ENCODE results near the gene MRPL12. TPM values are rescaled to one million over a fixed set of nuclear protein-coding genes. Genes with fewer than 3 reads are reported as not detected.

The MRPL12 gene
- total and polyA plus RNA-seq, 4 donors = 9.1 to 121 (median 59.3) TPM

GRCh38 chr17:81655378-81656117 lies 47.6 kb upstream of the MRPL12 start:
- H3K27ac ChIP-seq (ENCODE audit: low read depth in 1 of 2, low read length in 2 of 2) = no peak overlapping the region
- H3K4me1 ChIP-seq (ENCODE audit: control insufficient read depth in 4 of 4, insufficient read depth in 4 of 4, low read length in 3 of 4) = peaks cover 0 to 3% (median 0%) of the 10 kb centered on the region in 4 donors
- H3K9ac ChIP-seq (ENCODE audit: low read depth in 1 of 2, low read length in 2 of 2) = no peak overlapping the region
- TF ChIP-seq RXRA (IDR thresholded peaks at IDR 0.05) (no peak), SP1 (IDR thresholded peaks at IDR 0.05) (no peak)
- TF ChIP-seq, protein P1, sequence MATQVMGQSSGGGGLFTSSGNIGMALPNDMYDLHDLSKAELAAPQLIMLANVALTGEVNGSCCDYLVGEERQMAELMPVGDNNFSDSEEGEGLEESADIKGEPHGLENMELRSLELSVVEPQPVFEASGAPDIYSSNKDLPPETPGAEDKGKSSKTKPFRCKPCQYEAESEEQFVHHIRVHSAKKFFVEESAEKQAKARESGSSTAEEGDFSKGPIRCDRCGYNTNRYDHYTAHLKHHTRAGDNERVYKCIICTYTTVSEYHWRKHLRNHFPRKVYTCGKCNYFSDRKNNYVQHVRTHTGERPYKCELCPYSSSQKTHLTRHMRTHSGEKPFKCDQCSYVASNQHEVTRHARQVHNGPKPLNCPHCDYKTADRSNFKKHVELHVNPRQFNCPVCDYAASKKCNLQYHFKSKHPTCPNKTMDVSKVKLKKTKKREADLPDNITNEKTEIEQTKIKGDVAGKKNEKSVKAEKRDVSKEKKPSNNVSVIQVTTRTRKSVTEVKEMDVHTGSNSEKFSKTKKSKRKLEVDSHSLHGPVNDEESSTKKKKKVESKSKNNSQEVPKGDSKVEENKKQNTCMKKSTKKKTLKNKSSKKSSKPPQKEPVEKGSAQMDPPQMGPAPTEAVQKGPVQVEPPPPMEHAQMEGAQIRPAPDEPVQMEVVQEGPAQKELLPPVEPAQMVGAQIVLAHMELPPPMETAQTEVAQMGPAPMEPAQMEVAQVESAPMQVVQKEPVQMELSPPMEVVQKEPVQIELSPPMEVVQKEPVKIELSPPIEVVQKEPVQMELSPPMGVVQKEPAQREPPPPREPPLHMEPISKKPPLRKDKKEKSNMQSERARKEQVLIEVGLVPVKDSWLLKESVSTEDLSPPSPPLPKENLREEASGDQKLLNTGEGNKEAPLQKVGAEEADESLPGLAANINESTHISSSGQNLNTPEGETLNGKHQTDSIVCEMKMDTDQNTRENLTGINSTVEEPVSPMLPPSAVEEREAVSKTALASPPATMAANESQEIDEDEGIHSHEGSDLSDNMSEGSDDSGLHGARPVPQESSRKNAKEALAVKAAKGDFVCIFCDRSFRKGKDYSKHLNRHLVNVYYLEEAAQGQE (IDR thresholded peaks at IDR 0.05) = no peak
- TF ChIP-seq, protein P2, sequence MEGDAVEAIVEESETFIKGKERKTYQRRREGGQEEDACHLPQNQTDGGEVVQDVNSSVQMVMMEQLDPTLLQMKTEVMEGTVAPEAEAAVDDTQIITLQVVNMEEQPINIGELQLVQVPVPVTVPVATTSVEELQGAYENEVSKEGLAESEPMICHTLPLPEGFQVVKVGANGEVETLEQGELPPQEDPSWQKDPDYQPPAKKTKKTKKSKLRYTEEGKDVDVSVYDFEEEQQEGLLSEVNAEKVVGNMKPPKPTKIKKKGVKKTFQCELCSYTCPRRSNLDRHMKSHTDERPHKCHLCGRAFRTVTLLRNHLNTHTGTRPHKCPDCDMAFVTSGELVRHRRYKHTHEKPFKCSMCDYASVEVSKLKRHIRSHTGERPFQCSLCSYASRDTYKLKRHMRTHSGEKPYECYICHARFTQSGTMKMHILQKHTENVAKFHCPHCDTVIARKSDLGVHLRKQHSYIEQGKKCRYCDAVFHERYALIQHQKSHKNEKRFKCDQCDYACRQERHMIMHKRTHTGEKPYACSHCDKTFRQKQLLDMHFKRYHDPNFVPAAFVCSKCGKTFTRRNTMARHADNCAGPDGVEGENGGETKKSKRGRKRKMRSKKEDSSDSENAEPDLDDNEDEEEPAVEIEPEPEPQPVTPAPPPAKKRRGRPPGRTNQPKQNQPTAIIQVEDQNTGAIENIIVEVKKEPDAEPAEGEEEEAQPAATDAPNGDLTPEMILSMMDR (IDR thresholded peaks at IDR 0.05; ENCODE audit: low read depth, low read length, missing input control) = no peak
- 76% methylated on average over 18 of the region's 18 CpGs for WGBS
- H3K4me3 ChIP-seq (ENCODE audit: low read depth in 1 of 3, low read length in 3 of 3) = no peak overlapping the region
- H3K27me3 ChIP-seq (ENCODE audit: control insufficient read depth in 4 of 4, insufficient read depth in 4 of 4, low read length in 3 of 4) = no peaks in the 10 kb centered on the region
- H3K9me3 ChIP-seq (ENCODE audit: control insufficient read depth in 4 of 4, low read length in 3 of 4) = no peaks in the 10 kb centered on the region
- no peak for DNase-seq (ENCODE audit: low spot score)
- no peaks in the 10 kb centered on the region for H3K36me3 ChIP-seq (ENCODE audit: control insufficient read depth in 4 of 4, insufficient read depth in 3 of 4, low read depth in 1 of 4, low read length in 3 of 4)

GRCh38 chr17:81656118-81656743 lies 46.9 kb upstream of the MRPL12 start, which contains the start of gene PDE6G:
Gene PDE6G, minus strand, starts transcription at chr17:81656542. Its CDS starts 3,237 bp downstream, at chr17:81653305.
- no peaks in the 10 kb centered on the region for H3K36me3 ChIP-seq (ENCODE audit: control insufficient read depth in 4 of 4, insufficient read depth in 3 of 4, low read depth in 1 of 4, low read length in 3 of 4)
- H3K9me3 ChIP-seq (ENCODE audit: control insufficient read depth in 4 of 4, low read length in 3 of 4) = no peaks in the 10 kb centered on the region
- no peak for DNase-seq (ENCODE audit: low spot score)
- peaks cover 0 to 3% (median 0%) of the 10 kb centered on the region in 4 donors for H3K4me1 ChIP-seq (ENCODE audit: control insufficient read depth in 4 of 4, insufficient read depth in 4 of 4, low read length in 3 of 4)
- H3K9ac ChIP-seq (ENCODE audit: low read depth in 1 of 2, low read length in 2 of 2) = no peak within 1 kb of the TSS
- H3K4me3 ChIP-seq (ENCODE audit: low read depth in 1 of 3, low read length in 3 of 3) = no peak within 1 kb of the TSS
- no peaks in the 10 kb centered on the region for H3K27me3 ChIP-seq (ENCODE audit: control insufficient read depth in 4 of 4, insufficient read depth in 4 of 4, low read length in 3 of 4)
- 92% methylated on average over 15 of the region's 15 CpGs for WGBS
- no peak within 1 kb of the TSS for H3K27ac ChIP-seq (ENCODE audit: low read depth in 1 of 2, low read length in 2 of 2)
- TF ChIP-seq HNF4G (IDR thresholded peaks at IDR 0.05) (no peak), EGR1 (IDR thresholded peaks at IDR 0.05; ENCODE audit: low read depth in 2 of 2) (no peak), RAD21 (IDR thresholded peaks at IDR 0.05) (no peak), ATF3 (IDR thresholded peaks at IDR 0.05) (no peak), TAF1 (conservative IDR thresholded peaks at IDR 0.05) (no peak), HNF4A (conservative IDR thresholded peaks at IDR 0.05) (no peak), FOXA2 (IDR thresholded peaks at IDR 0.05) (no peak), JUND (IDR thresholded peaks at IDR 0.05) (no peak), GABPA (IDR thresholded peaks at IDR 0.05 in 1 of 2, conservative IDR thresholded peaks at IDR 0.05 in 1 of 2) (no peak), SP1 (IDR thresholded peaks at IDR 0.05) (no peak), FOXA1 (IDR thresholded peaks at IDR 0.05) (no peak)
- TF ChIP-seq, protein P1 (IDR thresholded peaks at IDR 0.05) = no peak
- TF ChIP-seq, protein P2 (IDR thresholded peaks at IDR 0.05; ENCODE audit: low read depth, low read length, missing input control) = no peak
- TF ChIP-seq, protein P3, sequence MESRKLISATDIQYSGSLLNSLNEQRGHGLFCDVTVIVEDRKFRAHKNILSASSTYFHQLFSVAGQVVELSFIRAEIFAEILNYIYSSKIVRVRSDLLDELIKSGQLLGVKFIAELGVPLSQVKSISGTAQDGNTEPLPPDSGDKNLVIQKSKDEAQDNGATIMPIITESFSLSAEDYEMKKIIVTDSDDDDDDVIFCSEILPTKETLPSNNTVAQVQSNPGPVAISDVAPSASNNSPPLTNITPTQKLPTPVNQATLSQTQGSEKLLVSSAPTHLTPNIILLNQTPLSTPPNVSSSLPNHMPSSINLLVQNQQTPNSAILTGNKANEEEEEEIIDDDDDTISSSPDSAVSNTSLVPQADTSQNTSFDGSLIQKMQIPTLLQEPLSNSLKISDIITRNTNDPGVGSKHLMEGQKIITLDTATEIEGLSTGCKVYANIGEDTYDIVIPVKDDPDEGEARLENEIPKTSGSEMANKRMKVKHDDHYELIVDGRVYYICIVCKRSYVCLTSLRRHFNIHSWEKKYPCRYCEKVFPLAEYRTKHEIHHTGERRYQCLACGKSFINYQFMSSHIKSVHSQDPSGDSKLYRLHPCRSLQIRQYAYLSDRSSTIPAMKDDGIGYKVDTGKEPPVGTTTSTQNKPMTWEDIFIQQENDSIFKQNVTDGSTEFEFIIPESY (IDR thresholded peaks at IDR 0.05) = no peak
- TF ChIP-seq, protein P4, sequence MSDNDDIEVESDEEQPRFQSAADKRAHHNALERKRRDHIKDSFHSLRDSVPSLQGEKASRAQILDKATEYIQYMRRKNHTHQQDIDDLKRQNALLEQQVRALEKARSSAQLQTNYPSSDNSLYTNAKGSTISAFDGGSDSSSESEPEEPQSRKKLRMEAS (IDR thresholded peaks at IDR 0.05) = no peak

All from liver (tissue), 9 donors.